ENCODE measurements around the gene SLC25A26.

Gene SLC25A26

DNA sequence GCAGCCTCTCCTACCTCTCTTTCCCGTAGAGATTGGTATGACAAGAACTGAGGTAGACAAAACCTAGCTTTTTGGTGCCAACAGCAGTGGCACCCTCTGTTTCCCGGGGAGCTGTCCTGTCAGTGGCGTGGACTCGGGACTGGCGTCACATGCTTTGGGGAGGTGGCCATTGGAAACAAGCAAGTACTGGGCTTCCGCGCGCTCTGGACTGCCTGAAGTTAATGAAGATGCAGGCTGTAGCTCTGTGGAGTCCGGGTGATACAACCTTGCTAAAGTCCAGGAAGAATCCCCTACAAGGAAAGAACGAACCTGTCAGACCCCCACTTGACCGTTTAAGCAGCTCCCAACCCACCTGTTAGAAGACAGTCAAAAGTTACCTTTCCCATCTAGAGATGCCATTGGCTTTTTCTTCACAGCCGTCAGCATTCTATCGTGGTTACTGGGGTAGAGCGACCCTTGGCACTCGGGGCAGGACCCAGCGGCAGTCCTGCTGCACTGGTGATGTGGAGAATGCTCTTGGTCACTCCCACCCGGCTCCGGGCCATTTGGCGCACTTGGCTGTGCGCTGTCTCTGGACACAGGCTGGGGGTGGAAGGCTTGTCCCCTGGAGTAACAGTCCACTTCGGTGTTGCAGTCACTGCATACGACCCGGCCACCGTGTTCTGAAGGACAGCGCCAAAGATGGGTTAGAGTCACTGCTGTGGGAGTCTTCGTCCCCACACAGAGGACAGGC is 159.6 kb downstream of the SLC25A26 start:
- DNase-seq = no peak

DNA sequence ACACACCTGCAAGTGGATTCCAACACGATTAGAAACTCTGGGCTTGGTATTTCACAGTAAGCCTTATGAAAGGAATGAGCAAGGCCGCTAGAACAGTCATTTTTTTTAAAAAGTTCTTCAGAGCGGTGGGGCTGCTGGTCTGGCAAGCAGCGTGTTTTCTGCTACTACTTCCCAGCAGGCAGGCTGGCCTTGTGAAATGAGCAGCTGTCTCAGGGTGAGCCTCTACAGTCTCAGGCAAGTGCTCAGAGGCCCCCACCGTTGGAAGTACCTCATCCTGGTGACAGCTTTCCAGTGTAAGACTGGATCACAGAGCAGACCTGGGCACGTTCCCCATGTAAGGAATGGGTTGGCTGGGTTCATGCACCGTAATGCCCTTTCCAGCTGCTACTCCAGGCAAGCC is 160.8 kb downstream of the SLC25A26 start:
- no peak for DNase-seq

DNA sequence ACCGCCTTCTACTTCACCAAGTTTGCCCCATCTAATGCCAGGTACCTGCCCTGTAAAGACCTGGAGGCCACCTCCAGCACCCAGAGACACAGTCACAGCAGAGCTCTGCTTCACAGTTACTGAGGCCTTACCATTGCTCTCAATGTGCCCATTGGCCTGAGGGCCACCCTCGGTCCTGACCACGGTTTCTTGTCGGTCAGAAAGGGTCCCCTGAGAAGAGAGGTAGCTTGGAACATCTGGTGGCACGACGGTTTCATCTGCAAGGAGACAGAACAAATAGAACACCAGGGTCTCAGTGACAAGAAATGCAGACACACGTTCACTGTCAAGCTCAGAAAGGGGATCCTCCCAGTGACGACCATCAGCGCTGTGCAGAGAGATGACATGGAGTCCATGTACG is 161.3 kb downstream of the SLC25A26 start:
- no peak for DNase-seq

GRCh38 chr3:66383023-66383422 is 162.2 kb downstream of the SLC25A26 start:
- DNase-seq = no peak

DNA sequence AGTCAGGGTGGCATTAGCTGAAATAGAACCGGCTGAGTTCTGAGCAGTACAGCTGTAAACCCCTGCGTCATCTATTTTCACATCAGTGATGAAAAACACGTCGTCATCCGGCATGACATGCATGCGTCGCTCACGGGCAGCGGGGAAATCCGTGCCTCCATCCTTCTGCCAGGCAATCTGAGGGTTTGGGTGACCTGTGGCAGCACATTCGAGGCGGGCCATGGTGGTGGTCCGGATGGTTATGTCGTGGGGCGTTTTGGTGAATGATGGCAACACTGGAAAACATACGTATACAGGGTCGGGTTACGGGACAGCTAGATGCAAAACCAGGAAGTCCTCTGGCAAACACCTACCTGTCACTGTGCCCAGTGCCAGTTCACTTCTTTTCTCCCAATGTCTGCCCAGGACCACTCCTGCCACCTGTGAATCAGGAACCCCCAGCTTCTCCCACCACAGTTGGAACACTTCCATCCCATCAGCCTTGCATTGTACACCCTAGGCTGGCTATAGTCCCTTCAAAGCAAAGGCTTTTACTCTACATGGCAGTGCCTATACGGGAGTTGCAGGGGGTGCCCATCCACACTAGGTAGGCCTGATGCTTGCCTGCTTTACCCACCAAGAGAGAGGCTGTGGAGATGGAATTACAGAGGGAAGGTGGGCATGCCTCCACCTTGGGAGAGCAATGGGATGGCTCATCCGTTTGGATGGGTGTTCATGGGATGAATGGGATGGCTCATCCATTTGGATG is 163.4 kb downstream of the SLC25A26 start:
- DNase-seq = no peak

DNA sequence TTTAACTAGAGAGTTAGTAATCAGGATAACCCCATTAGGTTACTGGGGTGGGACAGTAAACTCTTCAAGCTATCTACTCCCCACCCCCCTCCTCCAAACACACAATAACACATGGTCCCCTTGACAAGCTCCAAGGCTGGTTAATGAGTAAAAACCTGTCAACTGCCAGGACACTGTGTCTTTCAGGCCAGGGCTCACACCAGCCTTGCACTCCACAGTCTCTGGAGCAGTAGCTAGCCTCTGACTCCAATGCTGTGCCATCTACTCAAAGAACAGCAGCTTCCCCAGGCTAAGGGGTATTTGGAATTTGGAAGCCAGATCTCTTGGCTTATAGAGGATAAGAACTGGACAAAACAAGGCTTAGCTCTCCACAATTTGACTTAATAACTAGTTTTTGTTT is 164.3 kb downstream of the SLC25A26 start:
- no peak for DNase-seq

- DNase-seq = no peak
These were observed 165.5 kb downstream of the SLC25A26 start for GRCh38 chr3:66386011-66386924.

GRCh38 chr3:66386925-66387650 is 166.3 kb downstream of the SLC25A26 start:
- DNase-seq = no peak

DNA sequence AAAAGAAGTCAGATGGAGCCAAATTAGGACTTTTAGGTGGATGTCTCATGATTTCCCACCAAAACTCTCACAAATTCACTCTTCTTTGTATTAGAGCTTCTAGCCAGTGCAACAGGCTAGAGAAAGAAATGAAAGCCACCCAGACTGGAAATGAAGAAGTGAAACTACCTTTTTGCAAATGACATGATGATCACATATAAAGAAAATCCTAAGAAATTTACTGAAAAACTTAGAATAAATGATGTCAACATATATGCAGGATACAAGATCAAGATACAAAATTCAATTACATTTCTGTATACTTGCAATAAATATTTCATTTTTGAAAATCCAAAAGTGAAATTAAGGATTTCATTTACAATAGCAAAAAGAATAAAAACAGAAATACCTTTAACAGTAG is 169.2 kb downstream of the SLC25A26 start:
- DNase-seq = no peak

GRCh38 chr3:66392512-66392911 is 171.7 kb downstream of the SLC25A26 start:
- DNase-seq = no peak

DNA sequence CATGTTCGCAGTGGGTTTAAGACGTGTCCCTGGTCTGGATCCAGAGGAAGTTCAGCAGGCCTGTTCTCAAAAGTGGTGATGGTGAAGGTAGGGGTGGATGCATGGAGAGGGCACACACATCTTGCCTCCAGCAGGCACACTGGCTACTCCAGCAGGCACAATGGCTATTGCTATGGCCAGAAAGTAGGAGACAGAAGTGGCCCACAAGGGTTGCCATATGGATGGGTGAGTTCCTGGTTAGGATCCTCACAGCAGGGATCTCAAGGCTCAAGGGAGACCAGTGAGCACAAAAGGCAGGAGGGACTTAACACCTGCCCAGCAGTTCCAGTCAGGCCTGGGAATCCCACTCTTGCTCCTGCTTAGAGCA is 172.1 kb downstream of the SLC25A26 start:
- DNase-seq = no peak

- DNase-seq = no peak
These were observed 172.7 kb downstream of the SLC25A26 start for GRCh38 chr3:66393333-66394005.

GRCh38 chr3:66394019-66394752 is 173.4 kb downstream of the SLC25A26 start:
- no peak for DNase-seq

DNA sequence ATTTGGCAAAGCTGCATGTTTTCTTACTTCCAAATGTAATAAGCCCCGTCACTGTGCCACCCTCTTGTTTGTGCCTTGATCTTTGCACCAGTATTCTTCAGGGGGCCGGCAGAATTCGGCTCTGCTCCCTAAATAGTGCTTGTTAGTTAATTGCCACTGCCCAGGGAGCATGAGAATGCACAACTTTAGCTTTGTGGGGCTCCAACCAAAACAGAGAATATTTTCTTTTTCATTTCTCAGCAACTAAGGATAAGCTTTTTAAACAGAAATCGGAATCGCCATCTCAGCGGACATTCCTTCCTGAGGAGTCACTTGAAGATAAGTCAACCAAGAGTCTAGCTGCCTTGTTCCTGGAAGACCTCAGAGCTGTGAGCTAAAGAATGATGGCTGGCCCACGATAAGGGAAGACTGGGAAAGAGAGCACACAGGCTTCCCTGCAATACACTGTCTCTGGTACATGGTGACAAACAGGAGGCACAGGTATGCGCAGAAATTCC is 174.0 kb downstream of the SLC25A26 start:
- DNase-seq = no peak

DNA sequence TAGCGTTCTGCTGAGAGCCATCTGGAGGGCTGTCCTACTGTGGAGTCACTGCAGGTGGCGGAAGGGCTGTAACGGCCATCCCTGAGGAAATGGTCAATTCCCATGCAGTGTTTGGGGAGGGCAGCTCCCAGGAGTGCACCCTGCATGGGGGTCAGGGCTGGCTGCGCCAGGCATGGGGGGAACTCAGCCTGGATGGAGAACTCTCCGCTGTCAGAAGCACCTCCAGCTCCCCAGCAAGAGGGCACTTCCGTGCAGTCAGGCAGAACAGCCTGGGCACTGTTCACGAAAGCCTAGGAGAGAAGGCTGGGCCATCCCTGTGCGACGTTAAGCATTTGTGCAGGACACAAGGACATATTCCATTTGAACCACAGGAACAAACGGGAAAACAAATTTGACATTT is 174.8 kb downstream of the SLC25A26 start:
- no peak for DNase-seq

DNA sequence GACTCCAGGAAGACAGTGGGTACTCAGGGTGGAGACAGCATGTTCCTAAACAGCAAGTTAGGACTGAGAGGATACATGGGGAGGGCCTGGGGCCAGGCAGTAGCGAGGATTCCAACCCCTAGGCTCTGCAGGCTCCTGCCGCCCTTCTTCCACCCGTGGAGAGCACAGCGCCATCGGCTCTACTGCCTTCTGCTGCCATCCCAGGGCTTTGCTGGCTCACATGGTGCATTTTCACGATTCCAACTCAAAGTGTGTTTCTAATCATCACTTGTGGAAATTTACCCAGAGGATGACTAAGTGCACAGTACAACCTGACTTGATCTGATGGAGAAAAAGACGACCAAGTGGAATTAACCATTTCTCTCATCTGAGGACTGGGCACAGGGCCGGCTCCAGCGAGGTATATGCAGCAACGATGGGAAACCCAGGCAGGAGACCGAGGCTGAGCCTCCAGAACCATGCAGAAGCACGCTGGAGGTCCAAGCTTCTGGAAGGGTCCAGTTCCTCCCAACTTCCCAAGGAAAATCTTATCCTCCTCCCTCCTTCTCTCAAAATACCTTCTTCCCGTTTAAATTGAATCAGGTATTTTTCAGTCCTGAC is 175.5 kb downstream of the SLC25A26 start:
- no peak for DNase-seq

DNA sequence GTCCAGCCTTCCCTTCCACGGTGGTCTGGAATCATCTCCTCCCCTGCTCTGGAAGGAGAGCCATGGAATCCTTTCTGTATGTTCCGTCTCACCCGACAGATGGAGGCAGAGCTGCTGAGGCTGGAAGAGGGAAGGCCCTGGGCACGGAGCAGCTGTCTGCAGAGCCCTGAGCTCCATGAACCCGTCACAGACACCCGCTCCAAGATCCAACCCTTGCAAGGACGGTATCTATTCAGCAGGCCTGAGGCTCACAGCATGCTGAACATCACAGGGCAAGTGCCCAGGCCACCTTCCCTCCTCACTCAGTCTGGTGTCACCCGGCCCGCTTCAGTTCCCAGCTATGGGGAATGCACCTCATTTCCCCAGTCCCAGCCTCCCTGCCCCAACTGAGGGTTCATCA is 176.1 kb downstream of the SLC25A26 start:
- no peak for DNase-seq

- DNase-seq = no peak
These were observed 176.9 kb downstream of the SLC25A26 start for GRCh38 chr3:66397745-66398144.

DNA sequence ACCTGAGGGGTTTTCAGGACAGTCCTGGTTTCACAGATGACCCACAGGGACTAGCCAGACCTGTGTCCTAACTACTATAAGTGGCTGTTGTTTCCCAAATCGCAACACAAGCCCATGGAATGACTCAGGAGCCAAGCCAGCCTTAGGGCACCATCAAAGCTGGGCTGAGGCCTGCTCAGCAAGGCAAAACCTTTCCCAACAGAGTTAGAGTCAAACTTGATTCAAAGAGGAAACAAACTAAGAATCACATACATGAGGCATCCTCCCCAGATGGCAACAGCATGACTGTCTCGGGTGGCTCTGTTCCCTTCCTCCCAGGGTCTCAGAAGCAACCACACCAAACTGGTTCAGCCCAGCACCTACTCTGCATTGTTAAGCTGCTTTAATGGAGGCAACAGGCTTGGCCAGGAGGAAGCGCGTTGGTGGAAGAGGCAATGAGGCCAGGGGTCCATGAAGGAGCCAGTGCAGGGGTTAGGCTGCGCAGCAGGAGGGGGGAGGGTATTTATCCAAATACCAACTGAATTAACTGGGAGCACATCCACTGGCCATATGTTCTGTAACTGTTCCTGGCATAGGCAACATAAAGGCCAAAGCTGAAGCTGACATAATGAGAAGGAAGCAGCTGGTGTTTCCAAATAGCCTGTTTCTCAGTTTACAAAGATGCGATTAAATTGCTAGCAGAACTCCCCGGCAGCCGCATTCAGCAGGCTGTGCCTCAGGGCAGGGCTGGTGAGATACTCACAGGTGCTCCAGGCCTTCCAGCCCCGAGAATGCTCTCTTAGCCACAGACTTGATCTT is 177.6 kb downstream of the SLC25A26 start:
- DNase-seq = no peak

Measured in bone marrow (tissue), 2 donors.